Astrocyte (in vitro differentiated cells and primary cell): ENCODE results near the gene CHD3.

Experiments
- CTCF ChIP-seq: IDR thresholded peaks from 2 replicates; pipeline ENCODE4 v1.5.1; 2011; ENCODE audit warnings: low read depth, mild to moderate bottlenecking, inconsistent platforms, low read length, moderate library complexity; ENCODE audit not compliant: insufficient read depth
- EZH2 ChIP-seq: IDR thresholded peaks from 2 replicates; pipeline ENCODE4 v1.6.1; 2012; ENCODE audit warnings: mild to moderate bottlenecking, low read length, inconsistent platforms; ENCODE audit not compliant: insufficient read depth

DNA sequence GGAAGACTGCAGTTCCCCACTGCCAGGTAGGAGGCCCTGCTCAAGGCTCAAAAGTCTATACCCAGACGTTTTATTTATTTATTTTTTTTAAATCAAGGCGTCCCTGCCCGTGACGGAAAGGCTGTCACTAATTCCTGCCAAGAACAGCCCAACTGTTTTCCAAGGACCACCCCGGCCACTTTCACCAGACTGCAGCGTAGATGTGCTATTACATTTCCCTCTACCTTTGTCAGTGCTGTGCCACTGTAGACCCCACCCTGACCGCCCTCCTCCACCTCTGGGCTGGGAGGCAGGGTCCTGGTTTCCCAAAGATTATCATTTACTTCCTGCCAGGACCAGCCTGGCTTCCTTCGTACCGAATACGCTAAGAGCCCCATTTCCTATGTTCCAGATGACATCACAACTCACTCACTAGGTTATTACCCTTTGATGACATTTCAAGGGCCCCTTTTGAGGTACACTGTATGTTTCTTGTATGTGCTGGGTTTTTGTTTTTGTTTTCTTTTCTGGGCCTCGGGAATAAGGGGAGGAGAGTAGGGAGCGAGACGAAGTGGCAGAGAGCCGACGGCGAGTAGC is 33.8 kb downstream of the CHD3 start:
- TF ChIP-seq CTCF (no peak), EZH2 (no peak)
